Measurements from ENCODE around the gene PPM1A.
A peak's percentile ranks its signal among the peaks of the same experiment; 100 is the strongest.

PPM1A gene

GRCh38 chr14:60226298-60226697 is 22.7 kb upstream of the PPM1A start:
- DNase-seq (ENCODE audit: low read depth): no peak

GRCh38 chr14:60227291-60227690 is 21.7 kb upstream of the PPM1A start:
- no peak for DNase-seq (ENCODE audit: low read depth)

DNA sequence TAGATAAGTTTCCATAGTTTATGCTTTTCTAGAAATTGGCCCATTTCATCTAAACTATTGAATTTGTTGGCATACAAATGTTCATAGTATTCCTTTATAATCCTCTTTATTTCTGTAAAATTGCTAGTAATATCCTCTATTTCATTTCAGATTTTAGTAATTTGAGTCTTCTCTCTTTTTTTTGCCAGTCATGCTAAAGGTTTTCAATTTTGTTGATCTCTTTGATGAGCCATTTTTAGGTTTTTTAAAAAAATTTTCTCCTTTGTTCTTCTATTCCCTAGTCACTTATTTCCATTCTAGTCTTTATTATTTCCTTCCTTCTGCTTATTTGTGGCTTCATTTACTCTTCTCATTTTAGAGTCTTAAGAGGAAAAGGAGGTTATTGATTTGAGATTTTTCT is 19.4 kb upstream of the PPM1A start:
- DNase-seq (ENCODE audit: low read depth): no peak

DNA sequence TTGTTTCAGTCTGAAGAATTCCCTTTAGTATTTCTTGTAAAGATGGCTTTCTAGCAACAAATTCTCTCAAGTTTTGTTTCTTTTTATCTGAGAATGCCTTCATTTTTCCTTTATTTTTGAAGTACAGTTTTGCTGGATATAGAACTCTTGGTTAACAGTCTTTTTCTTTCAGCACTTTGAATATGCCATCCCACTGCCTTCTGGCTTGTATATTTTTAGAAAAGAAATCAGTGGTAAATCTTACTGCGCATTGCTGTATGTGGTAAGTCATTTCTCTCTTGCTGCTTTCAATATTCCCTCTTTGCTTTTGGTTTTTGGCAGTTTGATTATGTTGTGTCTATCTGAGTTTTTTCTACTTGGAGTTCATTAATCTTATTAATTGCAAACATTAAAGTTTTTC is 16.8 kb upstream of the PPM1A start:
- no peak for DNase-seq (ENCODE audit: low read depth)

GRCh38 chr14:60233251-60233650 is 15.8 kb upstream of the PPM1A start:
- DNase-seq (ENCODE audit: low read depth): no peak

DNA sequence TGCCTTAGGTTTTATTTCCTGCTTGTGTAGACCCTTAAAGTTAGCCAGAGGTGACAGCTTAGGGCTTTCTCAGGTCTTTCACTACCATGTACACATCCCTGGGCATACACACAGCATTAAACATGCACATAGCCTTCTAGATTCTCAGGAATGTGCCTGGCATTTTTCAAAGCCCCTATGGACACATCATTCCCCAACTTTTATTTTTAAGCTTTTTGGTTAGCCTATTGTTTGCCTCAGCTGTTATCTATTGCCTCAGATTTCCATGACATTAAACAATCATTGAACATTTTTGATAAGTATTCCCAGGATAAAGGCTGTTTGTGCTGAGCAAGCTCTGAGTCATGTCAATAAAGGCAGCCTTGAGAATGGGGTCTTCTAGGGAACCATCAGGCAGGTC is 15.1 kb upstream of the PPM1A start:
- no peak for DNase-seq (ENCODE audit: low read depth)

DNA sequence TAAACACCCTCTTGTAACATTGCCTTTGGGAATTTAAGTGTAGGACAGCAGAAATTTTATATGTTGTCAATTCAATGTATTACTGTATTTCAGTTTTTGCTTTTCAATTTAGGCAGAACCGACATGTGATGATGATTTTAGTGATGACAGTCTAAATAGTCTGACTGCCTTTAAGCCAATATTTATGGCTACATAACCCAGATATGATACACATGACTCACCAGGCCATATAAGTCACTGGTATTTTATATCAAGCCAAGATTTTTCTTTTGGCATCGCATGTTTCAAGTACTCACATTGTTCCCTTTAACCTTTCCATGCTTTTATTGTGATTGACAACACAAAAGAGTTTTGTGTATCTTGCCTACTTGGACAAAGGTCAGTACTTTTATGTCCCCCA is 13.6 kb upstream of the PPM1A start:
- no peak for DNase-seq (ENCODE audit: low read depth)

- DNase-seq (ENCODE audit: low read depth): no peak
These were observed 10.1 kb upstream of the PPM1A start for GRCh38 chr14:60238955-60239354.

DNA sequence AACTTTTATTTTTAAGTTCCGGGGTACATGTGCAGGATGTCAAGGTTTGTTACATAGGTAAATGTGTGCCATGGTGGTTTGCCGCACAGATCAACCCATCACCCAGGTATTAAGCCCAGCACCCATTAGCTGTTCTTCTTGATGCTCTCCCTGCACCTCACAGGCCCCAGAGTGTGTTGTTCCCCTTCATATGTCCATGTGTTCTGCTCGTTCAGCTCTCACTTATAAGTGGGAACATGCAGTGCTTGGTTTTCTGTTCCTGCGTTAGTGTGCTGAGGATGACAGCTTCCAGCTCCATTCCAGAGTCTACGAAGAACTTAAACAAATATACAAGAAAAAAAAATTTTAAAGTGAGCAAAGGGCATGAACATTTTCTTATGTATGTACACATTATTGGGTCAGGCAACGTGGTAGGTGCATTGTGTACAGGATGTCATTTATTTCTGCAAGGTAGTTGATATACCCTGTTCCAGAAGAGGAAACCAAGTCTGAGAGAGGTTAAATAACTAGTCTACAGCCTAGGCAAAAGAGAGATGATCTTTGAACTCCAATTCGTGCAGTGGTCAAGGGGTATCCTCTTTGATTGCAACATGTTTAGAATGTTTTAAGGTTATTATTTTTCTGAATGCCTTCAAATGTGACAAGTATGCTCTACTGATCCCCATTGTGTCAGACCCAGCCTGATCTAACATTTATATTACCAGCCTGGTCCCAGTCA is 8.7 kb upstream of the PPM1A start:
- DNase-seq (ENCODE audit: low read depth): no peak

GRCh38 chr14:60241091-60241490 is 7.9 kb upstream of the PPM1A start:
- no peak for DNase-seq (ENCODE audit: low read depth)

GRCh38 chr14:60242429-60242828 is 6.6 kb upstream of the PPM1A start:
- DNase-seq (ENCODE audit: low read depth): no peak

- DNase-seq (ENCODE audit: low read depth): no peak
These were observed 3.4 kb upstream of the PPM1A start for GRCh38 chr14:60245380-60246177.

DNA sequence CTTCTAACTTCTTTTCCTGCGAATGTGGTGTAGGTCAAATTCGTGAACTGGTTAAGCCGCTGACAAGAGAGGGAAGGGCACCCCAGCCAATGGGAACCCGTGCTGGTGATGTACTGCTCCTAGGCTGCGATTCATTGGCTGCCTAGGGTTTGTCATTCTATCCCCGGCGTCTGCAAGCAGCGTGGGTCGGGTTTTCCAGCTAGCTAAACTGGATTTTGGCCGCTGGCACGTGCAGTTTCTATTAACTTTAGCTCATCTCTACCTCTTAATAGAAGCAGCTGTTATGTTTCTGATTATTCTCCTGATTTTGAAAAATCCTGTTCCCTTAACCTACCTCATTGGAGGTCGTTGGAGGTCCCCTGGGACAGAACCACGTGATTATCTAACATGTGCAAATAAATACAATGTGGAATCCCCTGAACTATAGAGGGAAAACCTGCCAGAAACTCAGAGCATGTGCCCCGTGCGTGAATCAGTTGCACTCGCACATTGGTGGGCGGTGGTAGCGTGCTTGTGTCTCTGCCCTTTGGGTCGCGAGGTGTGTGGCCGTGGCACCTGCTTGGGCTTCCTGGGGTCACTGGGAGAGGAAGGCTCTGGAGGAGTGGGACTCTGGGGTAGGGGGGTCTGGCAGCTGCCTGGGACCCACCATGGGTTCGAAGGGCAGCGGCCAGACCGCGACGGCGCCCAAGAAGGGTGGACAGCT is 876 bp upstream of the PPM1A start:
- peak; percentile 52 for DNase-seq (ENCODE audit: low read depth)

GRCh38 chr14:60249321-60250256 is 568 bp downstream of the PPM1A start:
- peak; percentile 35 for DNase-seq (ENCODE audit: low read depth)

- no peak for DNase-seq (ENCODE audit: low read depth)
These were observed 1.4 kb downstream of the PPM1A start for GRCh38 chr14:60250257-60251035.

- DNase-seq (ENCODE audit: low read depth): no peak
These were observed 2.9 kb downstream of the PPM1A start for GRCh38 chr14:60251877-60252276.

- DNase-seq (ENCODE audit: low read depth): no peak
These were observed 3.6 kb downstream of the PPM1A start for GRCh38 chr14:60252630-60253029.

DNA sequence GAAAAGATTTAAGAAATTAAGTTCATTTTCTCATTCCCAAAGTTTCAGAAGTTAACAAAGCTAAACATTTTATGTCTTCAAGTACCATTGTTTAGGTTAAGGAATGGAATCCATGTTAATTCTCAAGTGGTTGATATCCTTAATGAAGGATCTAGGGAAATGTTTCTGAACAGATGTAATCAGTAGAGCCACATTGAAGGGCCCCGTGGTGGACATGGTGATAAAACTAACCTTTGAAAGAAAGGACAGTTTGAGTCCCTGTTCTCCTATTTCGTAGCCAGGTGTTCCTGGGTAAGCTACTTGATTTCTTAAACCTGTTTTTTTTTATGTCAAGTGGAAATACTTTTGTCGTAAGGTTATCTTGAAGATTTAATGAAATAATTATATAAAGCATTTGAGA is 4.6 kb downstream of the PPM1A start:
- no peak for DNase-seq (ENCODE audit: low read depth)

DNA sequence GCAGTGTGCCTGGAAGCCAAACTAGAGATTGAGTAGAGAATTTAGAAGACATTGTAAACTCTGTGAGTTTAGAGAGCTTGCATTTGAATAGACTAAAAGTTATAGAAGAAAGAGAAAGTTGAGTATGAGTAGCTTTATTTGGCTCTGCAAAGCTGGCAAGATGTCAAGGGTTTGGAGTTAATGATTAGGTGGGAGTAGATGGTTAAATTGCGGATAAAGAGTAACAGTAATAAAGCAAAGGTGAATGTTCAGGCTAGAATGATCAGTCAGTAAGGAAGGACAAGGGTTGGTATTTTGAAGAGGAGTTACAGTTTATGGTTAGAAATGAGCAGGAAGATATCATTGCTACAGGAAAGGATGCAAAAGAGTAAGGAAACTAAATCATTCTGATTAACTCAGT is 5.2 kb downstream of the PPM1A start:
- DNase-seq (ENCODE audit: low read depth): no peak

GRCh38 chr14:60257865-60258264 is 8.8 kb downstream of the PPM1A start:
- DNase-seq (ENCODE audit: low read depth): no peak

- no peak for DNase-seq (ENCODE audit: low read depth)
These were observed 16.1 kb downstream of the PPM1A start for GRCh38 chr14:60265163-60265562.

Data from stimulated activated CD8-positive, alpha-beta memory T cell treated with anti-CD3 and anti-CD28 coated beads, Interleukin-15, amount 100 ng/mL, for 24 hours (primary cell).